CMK (cell line): ENCODE data around the gene TMEM236.
"Not testable (repeated sequence)": the region's sequence is repeated elsewhere in the genome, so short reads cannot be mapped to it uniquely, and the experiment has no call there.

Experiments used
- DNase-seq: peaks from one replicate; pipeline ENCODE4 v3.0.0-alpha.2; 2010; ENCODE audit warnings: low read depth

The TMEM236 gene

DNA sequence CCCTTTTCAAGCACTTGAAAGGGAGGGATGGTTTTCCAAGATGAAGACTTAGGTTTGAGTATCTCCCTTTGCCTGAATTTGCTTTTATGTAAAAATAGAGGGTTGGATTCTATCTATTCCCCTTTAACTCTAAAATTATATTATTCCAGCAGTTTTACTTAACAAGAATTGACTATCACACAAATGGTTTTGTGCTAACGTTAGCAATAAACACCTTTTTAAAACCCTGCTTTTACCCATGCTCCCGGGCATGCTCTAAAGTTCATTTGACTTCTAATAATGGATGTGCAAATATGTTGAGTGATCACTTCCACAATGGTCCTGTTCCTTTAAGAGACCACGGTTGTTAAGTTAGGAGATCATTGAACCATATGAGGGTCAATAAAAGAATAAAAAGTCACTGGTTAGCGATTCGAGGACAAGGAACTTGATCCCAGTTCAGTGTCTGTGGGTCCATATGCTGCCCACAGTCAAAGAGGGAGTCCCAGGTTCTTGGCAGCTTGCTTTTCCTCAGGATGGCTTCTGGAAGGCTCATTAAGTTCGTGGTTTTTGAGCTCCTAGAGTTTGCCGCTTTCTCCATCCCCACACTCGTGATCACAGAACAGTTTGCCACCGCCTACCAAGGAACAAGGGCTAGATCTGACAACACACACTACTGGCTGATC is at the start of gene TMEM236:
TSS of gene TMEM236 (plus strand) at position 421 of the 665 bp plus-strand sequence. CDS start at position 516, 95 bp downstream.
- DNase-seq = no peak

DNA sequence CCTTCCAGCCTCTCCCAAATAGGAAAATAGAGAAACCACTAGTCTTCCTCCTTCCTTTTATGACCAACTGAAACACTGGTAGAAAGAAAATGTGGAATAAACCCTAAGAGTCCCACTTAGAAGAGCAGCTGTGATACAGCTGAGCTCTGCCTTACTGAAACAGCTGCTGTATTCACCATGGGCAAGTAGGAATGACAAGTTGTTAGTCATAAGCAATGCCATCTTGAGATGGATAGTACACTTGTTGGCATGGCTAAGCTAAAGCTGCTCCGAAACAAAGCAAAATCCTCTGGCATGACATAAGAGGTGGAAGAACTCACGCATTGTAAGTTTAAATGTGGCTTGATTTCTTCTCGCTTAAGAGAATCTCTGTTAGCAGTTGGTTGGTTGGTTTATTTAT is 48.3 kb upstream of the TMEM236 start:
- DNase-seq = no peak

DNA sequence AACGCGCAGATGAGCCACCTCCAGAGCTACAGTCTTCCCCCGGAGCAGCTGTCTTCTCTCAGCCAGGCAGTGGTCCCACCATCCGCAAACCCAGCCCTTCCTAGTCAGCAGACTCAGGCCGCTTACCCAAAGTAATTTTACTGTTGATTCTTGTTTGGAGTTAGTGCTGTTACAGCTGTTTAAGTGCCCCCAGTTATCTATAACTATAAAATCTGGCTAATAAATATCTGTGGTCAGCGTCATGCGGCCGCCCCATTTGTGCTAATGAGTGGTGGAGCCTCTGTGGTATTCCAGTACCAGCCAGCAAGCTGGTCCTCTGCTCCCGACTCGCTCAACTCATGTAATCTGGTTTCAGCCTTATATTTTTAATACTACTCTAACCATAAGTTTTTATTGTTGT is 43.2 kb upstream of the TMEM236 start:
- no peak for DNase-seq

DNA sequence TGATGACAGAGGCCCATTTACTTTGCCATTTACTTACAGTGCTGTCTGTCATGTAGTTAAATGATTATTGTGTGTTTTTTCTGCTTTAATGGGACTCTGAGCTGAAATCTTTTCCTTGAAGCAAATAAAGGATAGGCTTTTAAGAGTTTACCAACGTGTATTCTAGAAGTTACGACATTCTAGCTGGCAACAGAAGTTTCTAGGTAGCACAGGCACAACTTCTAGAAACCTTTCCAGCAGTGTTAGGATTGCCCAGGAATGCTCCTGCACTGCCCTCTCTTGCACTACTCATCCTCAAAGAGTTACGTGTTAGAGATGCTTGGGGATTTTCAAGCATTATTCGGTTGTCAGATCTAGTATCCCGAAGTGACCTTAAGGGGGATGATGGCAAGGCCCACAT is 42.5 kb upstream of the TMEM236 start:
- no peak for DNase-seq

- DNase-seq = no peak
Measured at GRCh38 chr10:17710181-17710580, 41.8 kb upstream of the TMEM236 start.

- DNase-seq = no peak
Measured at GRCh38 chr10:17712053-17712452, 39.9 kb upstream of the TMEM236 start.

GRCh38 chr10:17712717-17713471 is 39.1 kb upstream of the TMEM236 start:
- no peak for DNase-seq

GRCh38 chr10:17713758-17714157 is 38.2 kb upstream of the TMEM236 start:
- DNase-seq = no peak

DNA sequence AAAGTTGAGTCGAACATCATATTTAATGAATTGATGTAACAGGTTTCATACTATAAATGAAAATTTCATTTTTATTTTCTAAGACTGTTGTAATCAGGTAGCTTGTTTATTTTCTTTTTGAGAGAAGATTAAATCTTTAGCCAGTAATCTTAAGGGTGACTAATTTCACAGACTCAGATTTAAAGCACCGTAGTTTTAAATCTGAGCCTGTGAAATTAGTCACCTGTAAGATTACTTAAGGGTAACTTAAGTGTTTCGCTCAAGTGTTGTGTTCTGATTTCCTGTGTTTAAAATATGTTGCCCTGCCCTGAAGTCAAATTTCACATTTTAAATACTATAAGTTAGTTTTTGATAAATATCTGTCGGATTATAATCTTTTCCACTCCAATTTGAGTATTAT is 35.8 kb upstream of the TMEM236 start:
- DNase-seq = no peak

GRCh38 chr10:17722317-17723014 is 29.5 kb upstream of the TMEM236 start:
- not testable (repeated sequence) for DNase-seq

DNA sequence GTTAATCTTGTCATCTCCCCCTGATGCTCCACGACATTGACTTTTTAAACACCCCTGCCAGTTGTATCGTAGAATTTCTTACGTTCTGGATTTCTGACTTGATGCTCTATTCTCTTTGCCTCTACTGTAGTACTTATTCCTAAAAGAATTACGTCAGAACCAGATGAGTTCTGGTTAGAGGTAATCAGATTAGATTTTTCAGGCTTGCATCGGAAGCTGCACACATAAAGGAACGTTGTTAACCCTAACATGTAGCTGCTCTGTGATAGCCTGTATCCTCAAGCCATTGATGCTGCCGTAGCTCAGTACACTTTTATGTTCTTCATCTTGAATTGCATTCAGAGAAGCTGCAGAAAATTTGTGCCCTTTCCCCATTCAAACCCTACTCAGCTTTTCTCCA is 26.3 kb upstream of the TMEM236 start:
- no peak for DNase-seq

GRCh38 chr10:17729630-17730029 is 22.4 kb upstream of the TMEM236 start:
- DNase-seq = no peak

DNA sequence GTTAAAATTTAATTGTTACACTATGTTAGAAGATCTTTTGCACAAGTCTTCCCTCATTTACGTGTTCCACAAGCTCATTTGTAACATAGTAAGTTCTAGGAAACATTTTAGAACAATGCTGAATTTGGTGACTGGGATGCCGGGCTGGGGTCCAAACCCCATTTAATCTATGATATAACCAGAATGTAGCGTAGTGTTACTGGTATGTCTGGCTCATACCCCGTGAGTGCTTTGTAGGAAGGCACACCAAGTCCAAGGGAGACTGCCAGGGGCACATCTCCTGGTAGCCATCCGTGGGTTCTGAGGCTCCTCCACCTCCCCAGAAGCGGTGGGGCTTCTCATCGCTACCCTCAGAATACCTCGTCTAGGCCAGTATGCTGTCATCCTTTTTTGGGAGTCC is 21.3 kb upstream of the TMEM236 start:
- DNase-seq = no peak

- DNase-seq = no peak
Measured at GRCh38 chr10:17731331-17732020, 20.5 kb upstream of the TMEM236 start.

DNA sequence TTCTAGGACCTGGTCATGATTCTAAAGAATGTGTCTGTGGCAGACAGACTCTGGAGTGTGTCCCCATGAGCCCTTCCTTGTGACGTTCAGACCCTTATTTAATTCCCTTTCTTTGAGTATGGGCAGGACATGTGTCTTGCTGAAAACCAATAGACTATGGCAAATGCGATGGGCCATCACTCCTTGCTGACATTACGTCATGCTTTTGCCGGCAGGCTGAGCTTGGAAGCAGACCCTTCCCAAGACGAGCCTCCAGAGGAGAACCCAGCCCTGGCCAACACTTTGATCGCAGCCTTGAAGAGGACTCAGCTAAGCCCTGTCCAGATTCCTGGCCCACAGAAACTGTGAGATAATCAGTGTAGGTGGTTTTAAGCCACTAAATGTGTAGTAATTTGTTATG is 18.4 kb upstream of the TMEM236 start:
- DNase-seq = no peak

DNA sequence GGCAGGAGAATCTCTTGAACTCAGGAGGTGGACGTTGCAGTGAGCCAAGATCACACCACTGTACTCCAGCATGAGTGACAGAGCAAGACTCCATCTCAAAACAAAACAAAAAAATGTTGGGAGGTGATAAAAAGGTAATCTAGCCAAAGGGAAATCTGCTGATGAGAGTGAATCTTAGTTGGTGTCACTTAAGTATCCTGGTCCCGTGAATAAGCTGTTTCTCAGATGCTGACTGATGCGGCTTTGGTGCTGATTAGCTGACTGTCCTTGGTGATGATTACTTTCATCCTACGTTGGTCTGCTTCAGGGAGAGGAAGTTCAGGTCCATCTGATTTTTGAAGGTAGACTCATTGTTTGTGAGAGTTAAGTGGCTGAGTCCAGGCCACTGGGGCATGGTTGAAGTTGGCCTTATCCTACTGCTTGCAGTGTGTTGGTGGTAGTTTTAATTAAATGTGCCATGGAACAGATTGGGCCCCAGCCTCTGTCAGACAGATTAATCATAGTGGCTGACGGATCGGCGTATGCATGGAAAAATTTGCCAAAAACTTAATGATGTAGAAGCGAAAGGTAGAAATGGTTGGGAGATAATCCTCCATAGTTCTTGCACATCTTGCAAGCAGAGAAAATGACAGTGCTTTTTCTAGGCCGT is 17.4 kb upstream of the TMEM236 start:
- no peak for DNase-seq

GRCh38 chr10:17735166-17735941 is 16.6 kb upstream of the TMEM236 start:
- DNase-seq = no peak

- DNase-seq = no peak
Measured at GRCh38 chr10:17736223-17736622, 15.8 kb upstream of the TMEM236 start.

- no peak for DNase-seq
Measured at GRCh38 chr10:17737027-17737965, 14.7 kb upstream of the TMEM236 start.

DNA sequence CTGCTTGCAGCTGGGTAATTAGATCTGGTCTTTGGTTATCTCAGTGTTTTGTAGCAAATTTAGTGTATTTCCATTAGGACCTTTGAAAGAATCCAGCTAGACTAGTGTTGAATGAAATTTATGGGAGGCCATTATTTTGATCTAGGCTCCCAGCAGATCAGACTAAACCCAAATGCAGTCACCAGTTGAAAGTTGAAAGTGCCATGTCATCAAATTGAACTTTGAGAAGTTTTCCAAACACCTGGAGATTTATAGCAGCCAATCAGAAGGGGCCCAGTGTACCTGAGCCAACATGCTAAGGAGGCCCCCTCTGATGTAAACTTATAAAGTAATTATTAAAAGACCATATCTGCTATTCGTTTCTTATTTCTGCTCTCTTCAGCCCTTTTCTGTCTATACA is 11.3 kb upstream of the TMEM236 start:
- DNase-seq = no peak
